Erythroblast (primary cell): ENCODE data around the gene LTBP1.
"Not testable (repeated sequence)": the region's sequence is repeated elsewhere in the genome, so short reads cannot be mapped to it uniquely, and the experiment has no call there.

Experiments
- DNase-seq, 2 experiments: peaks; one replicate each; lab custom pipeline; 2025; lab: John Stamatoyannopoulos, UW
- GATA1 ChIP-seq: IDR thresholded peaks from 2 replicates; pipeline ENCODE4 v1.6.1; 2011; ENCODE audit warnings: low read depth, mild to moderate bottlenecking, control low read depth, low read length, moderate library complexity
- POLR2A ChIP-seq: IDR thresholded peaks from 2 replicates; pipeline ENCODE4 v1.6.1; 2011; ENCODE audit warnings: mild to moderate bottlenecking, low read length

Gene LTBP1

DNA sequence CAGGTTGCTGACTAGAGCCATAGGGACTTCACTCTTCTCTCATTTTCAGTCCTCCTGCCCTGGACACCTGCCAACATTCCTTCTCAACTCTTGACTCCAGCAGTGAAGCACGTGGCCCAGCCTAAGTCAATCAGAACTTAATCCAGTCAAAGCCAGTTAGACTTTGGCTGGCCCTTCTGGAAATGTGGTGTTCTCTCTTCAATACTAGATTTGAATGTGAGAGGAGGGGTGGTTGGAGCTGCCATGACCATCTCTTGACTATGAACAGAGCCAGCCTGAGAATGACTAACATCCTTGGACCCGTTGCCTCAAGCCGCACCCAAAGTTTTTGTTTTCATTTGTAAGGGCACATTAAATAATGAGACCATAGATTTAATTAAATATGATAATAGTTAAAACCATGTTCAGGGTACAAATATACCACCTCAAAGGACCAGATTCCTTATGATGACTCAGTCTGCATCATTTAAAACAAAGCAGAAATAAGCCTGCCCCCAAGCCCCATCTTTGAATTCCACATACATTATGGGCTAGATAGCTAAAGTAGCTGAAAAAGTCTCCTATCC lies 480.0 kb downstream of the LTBP1 start:
- no peak for DNase-seq

DNA sequence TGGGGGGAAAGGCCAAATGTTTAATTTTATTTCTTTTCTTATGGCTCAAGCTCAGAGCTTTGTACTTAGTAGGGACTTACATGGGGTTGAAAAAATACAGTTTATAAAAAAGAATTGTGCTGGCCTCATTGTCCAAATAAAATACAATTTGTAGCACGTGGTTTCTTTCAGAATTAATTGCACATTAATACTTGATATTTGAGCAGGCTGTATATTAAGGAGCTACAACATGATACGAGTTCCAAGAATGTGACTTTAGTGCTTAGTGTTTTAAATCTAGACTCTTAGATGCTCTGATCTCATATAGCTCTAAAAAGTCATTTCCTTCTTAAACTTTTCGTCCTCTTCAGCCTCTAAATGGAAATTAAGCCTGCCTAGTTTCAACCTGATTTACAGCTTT lies 483.3 kb downstream of the LTBP1 start:
- no peak for DNase-seq
- no peak for TF ChIP-seq POLR2A
- TF ChIP-seq GATA1: no peak

More for the DNA sequence above, 480.0 kb downstream of the LTBP1 start:
- no peak for TF ChIP-seq POLR2A

DNA sequence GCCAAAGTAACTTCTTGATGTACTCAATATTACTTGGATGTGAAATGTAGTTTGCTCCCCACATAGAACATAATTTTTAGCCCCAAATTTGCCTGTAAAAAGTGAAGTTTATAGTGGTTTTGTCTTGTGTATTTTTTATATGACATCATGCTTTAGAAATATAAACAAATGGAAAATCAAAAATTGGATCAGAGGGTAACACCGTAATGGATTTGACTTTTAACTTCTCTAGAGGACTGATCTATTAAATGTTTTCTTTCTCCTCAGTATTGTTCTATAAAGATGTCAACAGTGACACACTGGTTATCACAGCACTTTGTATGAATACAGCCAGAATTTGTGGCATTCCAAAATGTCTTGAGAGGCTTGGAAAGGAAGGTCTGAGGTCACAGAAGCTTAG lies 484.1 kb downstream of the LTBP1 start:
- TF ChIP-seq POLR2A: no peak
- TF ChIP-seq GATA1: no peak
- no peak for DNase-seq

DNA sequence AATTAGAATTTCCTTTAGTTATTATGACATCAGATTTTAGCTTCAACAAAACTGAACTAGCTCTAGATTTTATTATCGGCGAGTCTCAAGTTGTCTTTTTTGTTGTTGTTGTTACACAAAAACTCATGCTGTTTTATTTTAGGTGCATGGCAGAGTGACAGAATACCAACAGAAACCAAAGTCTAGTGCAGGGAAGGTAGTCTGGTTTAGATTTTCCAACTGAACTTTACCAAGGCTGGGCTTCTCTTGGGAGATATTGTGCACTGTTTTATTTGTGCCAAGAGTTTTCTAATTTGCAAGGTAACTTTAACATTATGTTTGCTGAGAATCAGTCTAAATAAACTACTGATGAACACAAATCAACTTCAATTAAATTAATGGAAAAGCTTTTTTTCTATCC lies 486.1 kb downstream of the LTBP1 start:
- no peak for DNase-seq
- no peak for TF ChIP-seq POLR2A
- no peak for TF ChIP-seq GATA1

DNA sequence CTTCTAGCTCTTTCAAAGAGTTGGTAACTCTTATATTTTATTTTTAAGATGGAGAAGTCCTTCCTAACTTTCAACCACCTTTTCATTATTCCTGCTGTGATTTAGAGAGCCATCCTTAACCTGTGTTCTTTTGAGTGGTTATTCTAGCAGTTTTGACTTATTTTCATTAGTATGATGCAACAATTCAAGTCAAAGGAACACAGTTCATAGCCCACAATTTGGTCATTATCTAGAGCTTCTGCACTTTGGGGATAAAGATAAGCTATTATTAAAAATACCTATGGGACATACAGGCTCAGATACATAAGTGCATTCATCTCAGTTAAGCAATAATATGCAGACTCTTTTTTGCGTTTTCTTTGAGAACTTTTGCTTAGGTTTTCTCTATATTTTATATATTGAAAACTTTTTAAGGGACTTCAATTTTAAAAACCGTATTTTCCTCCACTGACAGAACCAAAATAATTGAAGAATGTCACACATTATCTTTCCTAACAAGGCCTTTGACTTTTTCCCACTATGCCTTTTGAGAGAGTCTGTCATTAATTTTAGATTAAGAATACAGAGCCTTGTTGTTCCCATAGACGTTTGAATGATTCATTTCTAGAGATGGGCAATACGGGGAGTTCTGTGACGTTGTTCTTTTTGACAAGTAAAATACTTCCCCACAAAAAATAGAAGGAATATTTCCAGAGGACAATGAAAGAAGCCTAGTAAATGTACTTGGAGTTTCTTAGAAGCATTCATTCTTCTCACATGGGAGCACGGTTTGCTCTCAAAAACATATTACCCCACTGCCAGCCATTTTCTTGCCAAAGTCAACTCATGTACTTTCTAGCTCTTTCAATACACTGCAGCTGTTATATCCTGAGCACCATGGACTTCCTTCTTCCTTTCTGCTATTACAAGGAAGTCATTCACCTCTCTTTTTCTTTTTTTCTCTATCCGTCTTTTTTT lies 486.8 kb downstream of the LTBP1 start:
- DNase-seq: no peak
- TF ChIP-seq POLR2A (no peak), GATA1 (no peak)

DNA sequence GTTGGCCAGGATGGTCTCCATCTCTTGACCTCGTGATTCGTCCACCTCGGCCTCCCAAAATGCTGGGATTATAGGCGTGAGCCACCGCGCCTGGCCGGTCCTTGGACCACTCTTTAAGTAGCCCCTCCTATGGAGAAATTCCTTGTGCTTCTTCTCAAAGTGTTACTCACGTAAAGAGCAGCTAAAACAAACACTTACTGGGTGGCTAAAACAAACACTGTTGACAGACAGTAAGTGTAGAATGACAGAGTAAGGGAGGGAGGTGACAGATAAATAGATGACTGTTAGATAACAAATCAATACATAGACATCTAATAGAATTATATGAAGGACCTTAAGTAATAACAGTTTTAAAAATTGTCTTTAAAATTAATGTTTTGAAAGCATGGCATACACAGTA lies 488.8 kb downstream of the LTBP1 start:
- no peak for TF ChIP-seq POLR2A
- no peak for TF ChIP-seq GATA1
- no peak for DNase-seq

DNA sequence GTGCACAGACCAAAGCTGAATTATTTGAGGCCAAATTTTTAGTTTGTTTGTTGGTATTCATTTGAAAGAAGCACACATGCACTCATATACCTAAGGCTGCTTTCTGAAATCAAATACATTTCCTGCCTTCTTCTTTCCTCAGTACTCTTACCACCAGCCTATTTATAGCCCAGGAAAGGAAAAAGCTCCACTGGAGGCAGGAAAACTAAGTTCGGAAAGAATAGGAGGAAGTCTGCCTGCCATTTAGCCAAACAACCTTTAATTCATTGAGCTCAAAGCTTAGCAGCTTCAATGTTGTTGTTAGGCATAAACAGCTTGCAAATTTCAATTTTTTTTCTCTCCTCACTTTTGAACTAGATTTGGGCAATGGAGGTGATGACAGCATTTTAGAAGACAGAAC lies 489.3 kb downstream of the LTBP1 start:
- no peak for DNase-seq

DNA sequence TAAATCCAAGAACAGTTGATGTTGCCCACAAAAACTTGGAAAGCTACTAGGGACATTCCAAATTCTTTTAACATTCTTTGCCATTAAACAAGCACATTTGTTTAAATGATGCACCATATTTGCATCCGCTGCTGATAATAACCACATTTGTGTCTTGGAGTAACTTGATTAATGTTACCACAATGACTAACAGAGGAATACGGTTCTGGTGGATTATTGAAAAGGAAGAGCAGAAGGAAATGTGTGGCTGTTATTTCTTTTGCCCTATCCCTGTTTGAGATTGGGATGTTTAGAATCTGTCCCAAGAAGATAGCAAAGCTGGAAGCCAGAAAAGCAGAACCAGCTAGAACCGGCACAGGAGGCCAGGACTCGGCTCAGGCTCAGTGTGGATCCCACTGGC lies 490.5 kb downstream of the LTBP1 start:
- no peak for TF ChIP-seq POLR2A
- no peak for DNase-seq

More for the DNA sequence above, 489.3 kb downstream of the LTBP1 start:
- TF ChIP-seq GATA1: no peak
- no peak for TF ChIP-seq POLR2A

DNA sequence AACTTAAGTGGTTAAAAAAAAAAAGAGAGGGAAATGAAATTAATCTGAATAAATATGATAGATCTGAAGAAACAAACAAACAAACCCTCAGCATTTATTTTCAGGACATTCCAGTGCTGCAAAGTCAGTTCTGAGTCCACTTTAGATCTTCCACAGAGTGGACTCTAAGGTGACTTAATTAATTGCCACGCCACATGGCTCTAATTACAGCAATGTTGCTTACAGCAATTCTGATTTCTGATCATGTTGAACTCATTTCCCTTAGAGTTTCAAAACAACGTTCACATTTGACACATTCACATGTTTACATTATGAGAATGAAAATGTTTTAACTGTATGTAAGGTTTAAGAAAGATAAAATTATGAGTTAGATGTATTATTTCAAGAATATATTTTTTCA lies 491.1 kb downstream of the LTBP1 start:
- DNase-seq: no peak
- TF ChIP-seq POLR2A (no peak), GATA1 (no peak)

DNA sequence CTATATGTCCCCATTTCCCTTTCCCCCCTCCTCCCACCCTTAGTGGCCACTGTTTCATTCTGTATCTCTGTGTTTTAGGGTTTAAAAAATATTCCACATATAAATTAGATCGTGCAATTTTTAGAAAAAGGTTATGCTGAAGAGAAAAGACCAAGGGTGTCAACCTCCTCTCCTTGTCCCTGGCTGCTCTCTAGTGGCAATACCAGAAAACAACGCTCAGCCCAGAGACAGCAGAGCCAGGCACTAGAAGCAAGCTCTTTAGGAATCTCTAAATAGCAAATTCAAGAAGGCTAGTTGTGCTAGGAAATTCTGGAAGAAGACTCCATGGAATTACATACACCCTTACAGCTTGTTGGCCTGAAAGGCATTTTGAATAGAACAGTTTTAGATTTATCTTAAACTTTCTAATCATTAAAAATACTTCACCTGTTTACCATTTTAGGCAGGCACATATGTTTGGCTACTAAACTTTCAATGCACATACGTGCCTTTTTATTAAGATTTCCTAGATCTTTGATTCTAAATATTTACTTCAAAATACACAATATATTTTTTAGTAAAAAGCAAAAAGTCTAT lies 494.6 kb downstream of the LTBP1 start:
- DNase-seq: peak; percentile 40 to 61
- TF ChIP-seq POLR2A: no peak
- no peak for TF ChIP-seq GATA1

DNA sequence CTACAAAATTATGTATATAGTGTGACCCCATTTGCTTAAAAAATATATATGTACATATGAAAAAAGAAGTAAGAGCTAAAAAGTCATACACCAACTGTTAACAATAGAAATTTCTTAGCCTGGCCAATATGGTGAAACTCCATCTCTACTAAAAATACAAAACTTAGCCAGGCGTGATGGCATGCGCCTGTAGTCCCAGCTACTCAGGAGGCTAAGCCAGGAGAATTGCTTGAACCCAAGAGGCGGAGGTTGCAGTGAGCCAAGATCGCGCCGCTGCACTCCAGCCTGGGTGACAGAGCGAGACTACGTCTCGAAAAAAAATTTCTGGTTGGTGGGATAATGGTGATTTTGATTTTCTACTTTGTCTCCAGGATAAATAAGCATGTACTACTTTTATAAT lies 495.3 kb downstream of the LTBP1 start:
- DNase-seq: not testable (repeated sequence)

DNA sequence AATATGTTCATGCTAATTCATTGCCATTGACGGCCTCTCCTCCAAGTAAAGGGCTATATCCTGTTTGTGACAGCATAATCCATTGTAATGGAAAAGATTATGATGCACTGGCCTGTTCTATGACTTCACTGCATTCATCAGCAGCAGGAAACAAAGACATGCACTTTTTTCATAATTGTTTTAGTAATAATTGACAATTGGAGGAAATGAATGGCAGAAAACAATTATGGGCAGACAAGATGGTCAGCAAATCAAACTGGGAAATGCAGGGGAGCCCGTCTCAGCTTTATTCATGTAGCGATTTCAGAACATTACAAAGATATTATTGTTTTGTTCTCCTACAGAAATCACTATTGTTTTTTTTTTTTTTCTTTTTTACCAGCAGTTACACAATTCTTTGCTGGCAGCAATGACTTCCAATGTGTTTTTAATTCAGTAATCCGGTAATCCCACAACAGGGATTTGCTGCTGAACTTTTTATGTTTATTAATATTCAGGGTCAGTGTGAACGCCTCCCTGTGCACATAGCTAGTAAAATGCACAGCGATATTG lies 495.9 kb downstream of the LTBP1 start:
- TF ChIP-seq POLR2A: no peak
- TF ChIP-seq GATA1: no peak
- DNase-seq: no peak

DNA sequence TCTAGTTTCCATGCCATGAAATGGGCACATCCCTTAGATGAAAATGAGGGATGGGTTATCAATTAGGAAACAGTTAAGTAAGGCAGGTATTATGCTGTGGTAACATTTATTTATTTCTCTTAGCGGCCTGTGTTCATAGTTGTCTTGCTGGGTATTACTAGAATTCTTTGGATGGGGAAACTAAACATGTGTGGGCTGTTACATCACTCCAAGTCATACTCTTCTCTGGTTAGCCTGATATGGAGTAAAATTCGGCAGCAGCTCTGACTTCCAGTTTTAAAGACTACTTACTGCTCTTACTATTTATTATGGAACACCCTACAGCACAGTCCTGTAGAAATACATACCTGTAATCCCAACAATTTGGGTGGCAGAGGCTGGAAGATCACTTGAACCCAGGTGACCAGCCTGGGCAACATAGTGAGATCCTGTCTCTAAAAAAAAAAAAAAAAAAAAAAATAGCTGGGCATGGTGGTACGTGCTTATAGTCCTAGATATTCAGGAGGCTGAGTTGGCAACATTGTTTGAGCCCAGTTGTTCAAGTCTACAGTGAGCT lies 496.6 kb downstream of the LTBP1 start:
- TF ChIP-seq POLR2A (no peak), GATA1 (no peak)
- DNase-seq: no peak

DNA sequence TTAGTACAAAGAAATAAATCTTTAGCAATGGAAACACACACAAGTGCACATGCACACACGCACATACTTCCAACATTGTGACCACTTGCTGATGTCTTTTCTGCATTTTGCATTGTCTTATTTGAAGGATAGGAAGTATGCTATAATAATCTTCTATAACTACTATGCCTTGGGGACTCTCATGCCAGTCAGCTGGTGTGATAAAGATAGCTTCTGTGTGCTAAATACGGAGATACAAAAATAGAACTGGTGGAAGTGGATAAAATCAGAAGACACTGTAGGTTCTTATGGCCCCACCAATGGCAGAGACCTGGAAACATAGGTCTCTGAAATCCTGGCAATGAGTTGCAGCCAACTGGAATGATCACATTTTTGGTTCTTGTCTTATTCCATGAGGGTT lies 498.2 kb downstream of the LTBP1 start:
- no peak for DNase-seq
- TF ChIP-seq POLR2A (no peak), GATA1 (no peak)
